ENCODE data around the gene CDK17.

- TF ChIP-seq CEBPB (IDR thresholded peaks at IDR 0.05; ENCODE audit: low read depth) = no peak
- TF ChIP-seq CBX3 (IDR thresholded peaks at IDR 0.05; ENCODE audit: low read depth) = no peak
- TF ChIP-seq, protein P1, sequence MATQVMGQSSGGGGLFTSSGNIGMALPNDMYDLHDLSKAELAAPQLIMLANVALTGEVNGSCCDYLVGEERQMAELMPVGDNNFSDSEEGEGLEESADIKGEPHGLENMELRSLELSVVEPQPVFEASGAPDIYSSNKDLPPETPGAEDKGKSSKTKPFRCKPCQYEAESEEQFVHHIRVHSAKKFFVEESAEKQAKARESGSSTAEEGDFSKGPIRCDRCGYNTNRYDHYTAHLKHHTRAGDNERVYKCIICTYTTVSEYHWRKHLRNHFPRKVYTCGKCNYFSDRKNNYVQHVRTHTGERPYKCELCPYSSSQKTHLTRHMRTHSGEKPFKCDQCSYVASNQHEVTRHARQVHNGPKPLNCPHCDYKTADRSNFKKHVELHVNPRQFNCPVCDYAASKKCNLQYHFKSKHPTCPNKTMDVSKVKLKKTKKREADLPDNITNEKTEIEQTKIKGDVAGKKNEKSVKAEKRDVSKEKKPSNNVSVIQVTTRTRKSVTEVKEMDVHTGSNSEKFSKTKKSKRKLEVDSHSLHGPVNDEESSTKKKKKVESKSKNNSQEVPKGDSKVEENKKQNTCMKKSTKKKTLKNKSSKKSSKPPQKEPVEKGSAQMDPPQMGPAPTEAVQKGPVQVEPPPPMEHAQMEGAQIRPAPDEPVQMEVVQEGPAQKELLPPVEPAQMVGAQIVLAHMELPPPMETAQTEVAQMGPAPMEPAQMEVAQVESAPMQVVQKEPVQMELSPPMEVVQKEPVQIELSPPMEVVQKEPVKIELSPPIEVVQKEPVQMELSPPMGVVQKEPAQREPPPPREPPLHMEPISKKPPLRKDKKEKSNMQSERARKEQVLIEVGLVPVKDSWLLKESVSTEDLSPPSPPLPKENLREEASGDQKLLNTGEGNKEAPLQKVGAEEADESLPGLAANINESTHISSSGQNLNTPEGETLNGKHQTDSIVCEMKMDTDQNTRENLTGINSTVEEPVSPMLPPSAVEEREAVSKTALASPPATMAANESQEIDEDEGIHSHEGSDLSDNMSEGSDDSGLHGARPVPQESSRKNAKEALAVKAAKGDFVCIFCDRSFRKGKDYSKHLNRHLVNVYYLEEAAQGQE (IDR thresholded peaks at IDR 0.05; ENCODE audit: low read depth) = no peak
- TF ChIP-seq CTCF (IDR thresholded peaks at IDR 0.05 in 2 of 3, conservative IDR thresholded peaks at IDR 0.05 in 1 of 3; ENCODE audit: borderline replicate concordance in 1 of 3, insufficient read depth in 1 of 3, low read depth in 2 of 3, low read length in 2 of 3) = no peak
- no peak for TF ChIP-seq ELF1 (IDR thresholded peaks at IDR 0.05; ENCODE audit: borderline replicate concordance, low read depth)
- no peak for TF ChIP-seq EZH2phosphoT487 (IDR thresholded peaks at IDR 0.05; ENCODE audit: borderline replicate concordance)
- no peak for TF ChIP-seq POLR2AphosphoS5 (IDR thresholded peaks at IDR 0.05; ENCODE audit: low read depth, low read length)
- TF ChIP-seq POLR2A (IDR thresholded peaks at IDR 0.05; ENCODE audit: borderline replicate concordance, extremely low read depth, insufficient read depth, insufficient read length) = no peak
- TF ChIP-seq ZFX (IDR thresholded peaks at IDR 0.05) = no peak
- TF ChIP-seq EZH2 (IDR thresholded peaks at IDR 0.05) = no peak
- TF ChIP-seq ZNF274 (IDR thresholded peaks at IDR 0.05; ENCODE audit: low read depth, low read length) = no peak
- TF ChIP-seq JUND (IDR thresholded peaks at IDR 0.05) = no peak
- no peak for TF ChIP-seq RAD21 (IDR thresholded peaks at IDR 0.05; ENCODE audit: low read depth)
- no peak for TF ChIP-seq SP1 (IDR thresholded peaks at IDR 0.05; ENCODE audit: low read depth)
Observed at GRCh38 chr12:96289067-96289466, 111.2 kb downstream of the CDK17 start.

All from HCT116 (cell line).